ENCODE results near the gene TPM3. TPM values are rescaled to one million over a fixed set of nuclear protein-coding genes. Genes with fewer than 3 reads are reported as not detected.

Gene TPM3
- total and polyA plus RNA-seq, 10 of the 15 experiments (the other 5 are each of a cell fraction or from before 2014, with no cell fraction given), result 270 to 759 (median 505) TPM

- TF ChIP-seq E2F4 (IDR thresholded peaks at IDR 0.05; ENCODE audit: low read depth, low read length) (no peak), ZNF274 (IDR thresholded peaks at IDR 0.05; ENCODE audit: insufficient read depth, insufficient read length) (no peak), TAF1 (IDR thresholded peaks at IDR 0.05; ENCODE audit: borderline replicate concordance, low read depth, low read length) (no peak), RAD21 (IDR thresholded peaks at IDR 0.05; ENCODE audit: insufficient read depth, low read depth, low read length) (peak; percentile 76), GABPA (IDR thresholded peaks at IDR 0.05; ENCODE audit: low read depth) (no peak), EGR1 (IDR thresholded peaks at IDR 0.05; ENCODE audit: borderline replicate concordance in 1 of 2, low read depth in 2 of 2, low read length in 2 of 2) (no peak), RUNX3 (IDR thresholded peaks at IDR 0.05; ENCODE audit: low read length) (0 out of 2 replicates have a peak, but pooled peaks have one; percentile 48), GATAD2B (conservative IDR thresholded peaks at IDR 0.05; ENCODE audit: low read depth) (no peak), MTA2 (IDR thresholded peaks at IDR 0.05; ENCODE audit: low read depth) (no peak), FOXM1 (IDR thresholded peaks at IDR 0.05; ENCODE audit: low read depth, low read length) (no peak), YBX1 (IDR thresholded peaks at IDR 0.05) (no peak)
Measured at GRCh38 chr1:154198756-154199562, 7.1 kb upstream of the TPM3 start (continued).

- in situ Hi-C loops (cut with MboI) (no loop called here), intact Hi-C loops (cut with micrococcal nuclease; ENCODE audit: unreplicated experiment) (no loop called here)
- H3K27ac ChIP-seq (ENCODE audit: control insufficient read depth, insufficient read depth), result no peak overlapping the region
- no peak overlapping the region for H3K4me2 ChIP-seq (ENCODE audit: control insufficient read depth, insufficient read depth)
- no peaks in the 10 kb centered on the region for H3K36me3 ChIP-seq (ENCODE audit: control insufficient read depth in 2 of 2, insufficient read depth in 2 of 2, low read length in 1 of 2)
- ATAC-seq, result no peak
- H3K9ac ChIP-seq (ENCODE audit: control insufficient read depth, insufficient read depth, low read length), result no peak overlapping the region
- 39% methylated on average over 8 of the region's 8 CpGs for WGBS (ENCODE audit: insufficient coverage, insufficient replicate concordance, low lambda C conversion rate, missing lambda C conversion rate)
- SMC1A ChIA-PET (ENCODE audit: uncharacterized antibody, unreplicated experiment), result interaction anchor here (0.8 kb wide), 1 partner anchor 48 kb away, joined by 3 read pairs; no protein-coding TSS in a partner anchor
- DNase-seq (ENCODE audit: low read depth, low spot score), result no peak
- H3K79me2 ChIP-seq (ENCODE audit: control insufficient read depth, insufficient read depth, low read length), result no peaks in the 10 kb centered on the region
- POLR2A ChIA-PET, result no interaction called here
- no peak overlapping the region for H2AFZ ChIP-seq (ENCODE audit: control insufficient read depth, low read depth, low read length)
- no peak for FAIRE-seq
- no peaks in the 10 kb centered on the region for H3K9me3 ChIP-seq (replicated peaks; ENCODE audit: control insufficient read depth, insufficient read depth, low read length)
- no peaks in the 10 kb centered on the region for H4K20me1 ChIP-seq (ENCODE audit: control insufficient read depth, insufficient read depth)
- CTCF ChIA-PET, result interaction anchor here (0.9 to 5.6 kb wide), 4 partner anchors 16 to 353 kb away, joined by 3 to 37 read pairs (median 6); no protein-coding TSS in a partner anchor
- H3K27me3 ChIP-seq (replicated peaks in 1 of 2; ENCODE audit: control insufficient read depth in 2 of 2, insufficient read depth in 2 of 2, low read length in 1 of 2), result peaks cover 0 to 3% of the 10 kb centered on the region in 2 experiments; a peak in 3 of 4 replicates
- H3K4me1 ChIP-seq (ENCODE audit: control insufficient read depth, insufficient read depth, low read length), result no peaks in the 10 kb centered on the region
- no peak overlapping the region for H3K4me3 ChIP-seq
- no TSS peak for BruUV-seq (replicated peaks)
- RAD21 ChIA-PET (ENCODE audit: unreplicated experiment), result interaction anchor here (0.7 to 2.0 kb wide), 2 partner anchors 142 to 223 kb away, joined by 3 to 9 read pairs; no protein-coding TSS in a partner anchor
- TF ChIP-seq MLLT1 (IDR thresholded peaks at IDR 0.05) (no peak), HSF1 (IDR thresholded peaks at IDR 0.05; ENCODE audit: low read depth, low read length) (no peak), E4F1 (IDR thresholded peaks at IDR 0.05; ENCODE audit: borderline replicate concordance, partially characterized antibody) (no peak), KLF5 (IDR thresholded peaks at IDR 0.05; ENCODE audit: partially characterized antibody) (no peak), BMI1 (IDR thresholded peaks at IDR 0.05; ENCODE audit: borderline replicate concordance) (no peak)
Measured at GRCh38 chr1:154193821-154194220, 1.9 kb upstream of the TPM3 start.

All from GM12878 (cell line).